Erythroblast (primary cell): ENCODE results near the gene LOXHD1.

Source experiments
- GATA1 ChIP-seq: IDR thresholded peaks from 2 replicates; pipeline ENCODE4 v1.6.1; 2011; ENCODE audit warnings: low read depth, mild to moderate bottlenecking, control low read depth, low read length, moderate library complexity
- POLR2A ChIP-seq: IDR thresholded peaks from 2 replicates; pipeline ENCODE4 v1.6.1; 2011; ENCODE audit warnings: mild to moderate bottlenecking, low read length

DNA sequence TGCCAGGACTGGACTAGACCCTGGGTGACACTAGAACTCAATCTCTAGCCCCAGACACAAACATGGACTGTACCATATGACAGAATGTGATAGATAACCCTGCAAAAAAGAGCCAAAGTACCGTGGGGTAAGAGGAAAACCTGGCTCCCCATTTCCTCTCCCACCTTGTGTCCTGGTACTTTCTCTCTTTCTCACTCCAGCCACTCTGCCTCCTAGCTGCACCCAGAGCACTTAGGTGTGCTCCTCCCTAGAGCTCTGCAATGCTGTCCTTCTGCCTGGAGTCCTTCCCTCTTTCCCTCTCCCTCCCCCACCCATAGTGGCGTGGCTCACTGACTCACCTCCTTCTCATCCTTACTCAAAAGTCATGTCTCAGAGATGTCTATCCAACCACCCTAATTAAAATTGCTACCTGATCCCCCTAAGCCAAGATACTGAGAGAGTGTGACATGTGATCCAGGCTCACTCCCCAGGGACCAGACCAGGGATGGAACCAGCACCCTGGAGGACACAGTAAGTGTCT, 171.3 kb downstream of the LOXHD1 start:
- TF ChIP-seq POLR2A (no peak), GATA1 (no peak)
